Upper lobe of right lung (tissue), 1 donor: ENCODE measurements around the gene RASAL2. TPM values are rescaled to one million over a fixed set of nuclear protein-coding genes. Genes with fewer than 3 reads are reported as not detected.

Source experiments
- ATAC-seq: fragments of 200-7000 bp; cut with Tn5 transposase; one replicate; pipeline ENCODE4 v1.9.1; 2020; ENCODE audit warnings: mild to moderate bottlenecking, moderate library complexity
- DNase-seq: peaks from one replicate; pipeline ENCODE4 v3.0.0-alpha.2; 2020
- H3K27ac ChIP-seq: fragments of 200-600 bp; one replicate; pipeline ENCODE4 v1.8.0; 2022
- H3K27me3 ChIP-seq: fragments of 200-600 bp; one replicate; pipeline ENCODE4 v1.8.0; 2022; ENCODE audit warnings: mild to moderate bottlenecking
- H3K36me3 ChIP-seq: fragments of 200-600 bp; one replicate; pipeline ENCODE4 v1.8.0; 2022
- H3K4me1 ChIP-seq: fragments of 200-600 bp; one replicate; pipeline ENCODE4 v1.8.0; 2022
- H3K4me3 ChIP-seq: fragments of 200-600 bp; one replicate; pipeline ENCODE4 v1.8.0; 2022; ENCODE audit warnings: mild to moderate bottlenecking
- H3K9me3 ChIP-seq: fragments of 200-600 bp; one replicate; pipeline ENCODE4 v1.8.0; 2022
- intact Hi-C: fragments of 100-400 bp; cut with DNase I; formaldehyde crosslinking; loops from one replicate; pipeline ENCODE4 v1.11.0; 2022
- total RNA-seq: library from RNA; stranded (reverse); fragmentation: NEBNext Ultra II Directional; extraction: Animal tissue kit (Norgen Biotek cat#: 25700); gene quantifications from one replicate; pipeline ENCODE4 v1.2.1, GENCODE V29; 2021
- TF ChIP-seq, protein P1 (sequence below): fragments of 200-600 bp; IDR thresholded peaks from one replicate; pipeline ENCODE4 v1.8.0; 2022; ENCODE audit warnings: antibody characterized with exemption
- donor health status: DM: no; HTN: yes; CAD: no; lungs with severe emphysema.

RASAL2 gene
- total RNA-seq, 1 donor from 2014 or later: 39.4 TPM

DNA sequence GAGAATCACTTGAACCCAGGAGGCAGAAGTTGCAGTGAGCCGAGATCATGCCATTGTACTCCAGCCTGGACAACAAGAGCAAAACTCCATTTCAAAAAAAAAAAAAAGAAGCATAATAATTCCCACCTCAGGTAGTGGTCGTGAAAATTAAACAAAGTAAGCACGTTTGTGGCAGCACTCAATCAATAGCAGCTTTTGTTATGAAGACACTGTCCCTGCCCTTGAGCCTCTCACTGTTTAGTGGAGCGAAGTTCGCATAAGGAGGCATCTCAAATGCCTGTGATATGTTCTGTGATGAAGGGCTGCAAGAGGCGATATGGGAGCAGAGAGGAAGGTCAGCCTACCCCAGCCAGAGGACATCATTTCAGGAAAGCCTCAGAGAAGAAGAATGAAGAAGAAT lies 43.8 kb upstream of the RASAL2 start:
- peaks cover 9% of the 10 kb centered on the region for H3K4me1 ChIP-seq
- TF ChIP-seq, protein P1, sequence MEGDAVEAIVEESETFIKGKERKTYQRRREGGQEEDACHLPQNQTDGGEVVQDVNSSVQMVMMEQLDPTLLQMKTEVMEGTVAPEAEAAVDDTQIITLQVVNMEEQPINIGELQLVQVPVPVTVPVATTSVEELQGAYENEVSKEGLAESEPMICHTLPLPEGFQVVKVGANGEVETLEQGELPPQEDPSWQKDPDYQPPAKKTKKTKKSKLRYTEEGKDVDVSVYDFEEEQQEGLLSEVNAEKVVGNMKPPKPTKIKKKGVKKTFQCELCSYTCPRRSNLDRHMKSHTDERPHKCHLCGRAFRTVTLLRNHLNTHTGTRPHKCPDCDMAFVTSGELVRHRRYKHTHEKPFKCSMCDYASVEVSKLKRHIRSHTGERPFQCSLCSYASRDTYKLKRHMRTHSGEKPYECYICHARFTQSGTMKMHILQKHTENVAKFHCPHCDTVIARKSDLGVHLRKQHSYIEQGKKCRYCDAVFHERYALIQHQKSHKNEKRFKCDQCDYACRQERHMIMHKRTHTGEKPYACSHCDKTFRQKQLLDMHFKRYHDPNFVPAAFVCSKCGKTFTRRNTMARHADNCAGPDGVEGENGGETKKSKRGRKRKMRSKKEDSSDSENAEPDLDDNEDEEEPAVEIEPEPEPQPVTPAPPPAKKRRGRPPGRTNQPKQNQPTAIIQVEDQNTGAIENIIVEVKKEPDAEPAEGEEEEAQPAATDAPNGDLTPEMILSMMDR: no peak
- H3K4me3 ChIP-seq: no peak overlapping the region
- intact Hi-C loops: no loop called here
- H3K36me3 ChIP-seq: no peaks in the 10 kb centered on the region
- H3K27me3 ChIP-seq: no peaks in the 10 kb centered on the region
- no peak overlapping the region for H3K27ac ChIP-seq
- ATAC-seq: no peak
- H3K9me3 ChIP-seq: no peaks in the 10 kb centered on the region
- DNase-seq: no peak

DNA sequence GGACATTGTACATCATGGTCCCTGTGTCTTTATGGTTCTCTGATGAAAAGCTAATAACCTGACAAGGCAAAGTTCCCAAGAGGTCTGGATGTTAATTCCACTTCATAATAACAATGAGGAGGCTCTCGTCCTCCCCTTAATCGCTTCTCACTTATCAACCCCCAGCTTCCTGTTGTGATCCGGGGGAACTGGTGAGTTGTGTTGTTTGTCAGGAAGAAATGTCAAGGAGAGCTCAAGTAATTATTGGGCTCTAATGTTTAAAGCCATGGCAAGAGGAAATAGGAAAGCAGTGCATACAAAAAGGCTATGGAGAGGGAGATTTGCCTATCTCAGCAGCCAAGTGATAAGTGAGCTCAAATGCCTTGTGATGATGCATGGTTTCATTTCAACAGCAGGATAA lies 42.8 kb upstream of the RASAL2 start:
- DNase-seq (no peak), ATAC-seq (no peak)
- TF ChIP-seq, protein P1: no peak
- peaks cover 14% of the 10 kb centered on the region for H3K4me1 ChIP-seq
- no peaks in the 10 kb centered on the region for H3K36me3 ChIP-seq
- no peak overlapping the region for H3K4me3 ChIP-seq
- H3K27me3 ChIP-seq: no peaks in the 10 kb centered on the region
- no peaks in the 10 kb centered on the region for H3K9me3 ChIP-seq
- no peak overlapping the region for H3K27ac ChIP-seq
- intact Hi-C loops: no loop called here

DNA sequence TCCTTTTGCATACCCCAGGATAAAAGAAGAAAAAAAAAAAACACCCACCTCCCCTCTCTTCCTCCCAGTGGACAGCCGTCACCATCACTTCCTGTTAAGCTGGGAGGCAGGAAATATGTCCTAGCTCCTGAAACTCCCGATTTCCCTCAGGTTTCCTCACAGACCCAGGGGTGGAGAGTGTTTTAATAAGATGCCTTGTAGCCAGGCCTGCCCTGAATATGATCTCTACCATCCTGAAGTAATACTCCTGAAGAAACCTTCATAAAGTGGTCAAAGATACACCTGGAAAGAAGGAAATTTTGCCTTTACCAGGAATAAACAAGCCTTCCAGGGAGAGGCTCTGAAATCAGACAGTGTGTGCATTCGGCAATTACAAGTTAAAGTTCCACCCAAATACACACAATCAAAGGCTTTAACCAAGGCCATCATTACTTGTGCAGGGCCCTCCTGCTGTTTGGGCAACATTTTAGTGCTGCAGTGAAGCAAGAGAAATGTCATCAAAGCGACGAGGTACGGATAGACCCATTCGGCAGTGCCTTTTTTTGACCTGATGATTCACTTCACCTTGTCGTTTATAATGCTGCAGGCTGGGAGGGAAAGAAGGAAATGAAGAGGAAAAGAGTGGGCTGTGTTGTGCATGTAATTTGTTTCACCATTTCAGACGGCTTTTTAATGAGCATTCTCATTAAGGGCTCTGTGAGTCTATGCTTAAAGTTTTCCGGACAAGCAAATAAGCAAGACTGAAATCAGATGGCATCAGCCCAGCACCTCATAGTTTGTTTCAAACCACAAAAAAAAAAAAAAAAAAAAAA lies 41.0 kb upstream of the RASAL2 start:
- Histone ChIP-seq H3K4me3 (no peak overlapping the region), H3K27ac (peak overlapping the region; percentile 56), H3K9me3 (no peaks in the 10 kb centered on the region), H3K4me1 (peaks cover 32% of the 10 kb centered on the region), H3K36me3 (no peaks in the 10 kb centered on the region), H3K27me3 (no peaks in the 10 kb centered on the region)
- TF ChIP-seq, protein P1: no peak
- intact Hi-C loops: no loop called here
- ATAC-seq (no peak), DNase-seq (no peak)

DNA sequence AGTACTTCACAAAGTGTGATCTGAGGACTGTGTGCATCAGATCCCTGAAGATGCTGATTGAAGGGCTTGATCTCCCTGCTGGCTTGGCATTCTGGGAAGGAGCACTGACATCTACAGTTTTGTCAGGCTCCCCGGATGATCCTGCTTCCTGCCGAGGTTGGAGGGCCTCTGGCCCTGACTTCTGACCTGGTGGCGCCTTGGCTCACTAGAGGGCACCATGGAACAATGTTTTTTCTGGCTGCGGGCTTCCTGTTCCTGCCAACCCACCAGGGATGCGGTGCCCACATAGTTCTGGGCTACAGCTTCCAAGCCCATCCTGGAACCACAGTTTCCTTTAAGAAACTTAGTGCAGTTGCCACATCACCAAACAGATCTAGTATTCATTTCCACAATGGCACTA lies 38.8 kb upstream of the RASAL2 start:
- H3K27me3 ChIP-seq: no peaks in the 10 kb centered on the region
- no peak overlapping the region for H3K27ac ChIP-seq
- peak; percentile 89 for ATAC-seq
- TF ChIP-seq, protein P1: peak; percentile 46
- peaks cover 48% of the 10 kb centered on the region for H3K4me1 ChIP-seq
- no peaks in the 10 kb centered on the region for H3K9me3 ChIP-seq
- H3K36me3 ChIP-seq: no peaks in the 10 kb centered on the region
- no peak overlapping the region for H3K4me3 ChIP-seq
- peak; percentile 78 for DNase-seq
- intact Hi-C loops: no loop called here

DNA sequence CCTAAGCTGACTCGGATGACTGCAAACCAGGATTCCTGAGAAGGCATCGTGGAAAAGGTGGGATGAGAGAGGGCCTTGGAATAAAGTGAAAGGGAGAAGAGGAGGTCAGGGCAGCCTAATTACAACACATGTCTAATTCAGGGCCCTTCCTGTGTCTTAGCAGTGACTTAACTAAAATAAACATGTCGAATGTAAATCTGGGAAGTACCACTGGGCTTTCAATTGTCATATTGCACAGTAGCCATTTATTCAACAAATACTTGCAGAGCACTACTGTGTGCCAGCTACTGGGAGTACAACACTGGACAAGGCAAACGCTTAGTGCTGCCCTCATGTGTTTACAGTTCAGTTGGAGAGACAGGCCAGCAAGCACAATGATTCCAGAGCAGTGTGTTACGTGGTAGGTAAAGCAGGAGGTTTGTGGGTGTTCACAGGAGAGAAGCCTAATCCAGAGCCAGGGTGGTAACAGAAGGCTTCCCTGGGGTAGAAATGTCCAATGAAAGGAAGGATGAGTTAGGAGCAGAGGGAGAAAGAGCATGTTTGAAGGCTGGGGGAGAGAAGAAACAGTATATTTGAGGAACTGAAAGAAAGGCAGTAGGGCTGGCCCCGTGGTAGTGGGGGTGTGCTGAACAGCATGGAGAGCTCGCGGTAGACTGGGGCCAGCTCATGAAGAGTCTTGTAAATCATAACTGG lies 38.0 kb upstream of the RASAL2 start:
- ATAC-seq: peak; percentile 68
- TF ChIP-seq, protein P1: no peak
- Histone ChIP-seq H3K27ac (peak overlapping the region; percentile 78), H3K9me3 (no peaks in the 10 kb centered on the region), H3K4me3 (no peak overlapping the region), H3K4me1 (peaks cover 55% of the 10 kb centered on the region), H3K27me3 (no peaks in the 10 kb centered on the region), H3K36me3 (no peaks in the 10 kb centered on the region)
- intact Hi-C loops: no loop called here
- peak; percentile 67 for DNase-seq
